WTC11 (cell line): ENCODE results near the gene ABCG4. TPM values are rescaled to one million over a fixed set of nuclear protein-coding genes. Genes with fewer than 3 reads are reported as not detected.

ENCODE experiments used
- ATAC-seq: fragments of 200-7000 bp; cut with Tn5 transposase; 2 replicates; pipeline ENCODE4 v1.10.0; 2021; ENCODE audit warnings: mild to moderate bottlenecking, moderate library complexity
- CTCF ChIA-PET: fragments of 300-600 bp; sonication (Branson Sonifier 250); formaldehyde crosslinking; loops from one replicate; lab custom pipeline; 2021; ENCODE audit warnings: antibody characterized with exemption; lab: Charles Lee
- POLR2A ChIA-PET: fragments of 350-600 bp; sonication (Branson Sonifier 250); formaldehyde crosslinking; loops from one replicate; lab custom pipeline; 2021; ENCODE audit warnings: antibody characterized with exemption; lab: Charles Lee
- DNase-seq: peaks from one replicate; pipeline ENCODE4 v3.0.0; 2021; ENCODE audit warnings: low spot score
- H3K27ac Mint-ChIP-seq: 2 replicates; pipeline ENCODE4 v1.8.0; 2021; ENCODE audit warnings: mixed read lengths
- H3K27me3 Mint-ChIP-seq: 2 replicates; pipeline ENCODE4 v1.8.0; 2021; ENCODE audit warnings: low read depth, mild to moderate bottlenecking, moderate library complexity, mixed read lengths
- H3K36me3 Mint-ChIP-seq: 2 replicates; pipeline ENCODE4 v1.8.0; 2021; ENCODE audit warnings: mixed read lengths
- H3K4me1 Mint-ChIP-seq: 2 replicates; pipeline ENCODE4 v1.8.0; 2022; ENCODE audit warnings: mixed read lengths
- H3K4me3 Mint-ChIP-seq: 2 replicates; pipeline ENCODE4 v1.8.0; 2021; ENCODE audit warnings: mild to moderate bottlenecking, moderate library complexity, mixed read lengths
- H3K9me3 Mint-ChIP-seq: 2 replicates; pipeline ENCODE4 v1.8.0; 2021; ENCODE audit warnings: mixed read lengths
- ATF2 ChIP-seq: sonication (generic); formaldehyde crosslinking; IDR thresholded peaks from 2 replicates; pipeline ENCODE4 v1.8.1; 2022; ENCODE audit warnings: low read depth, missing genetic modification reagents, borderline replicate concordance
- CTCF ChIP-seq: fragments of 200-600 bp; IDR thresholded peaks from 2 replicates; pipeline ENCODE4 v1.8.0; 2022; ENCODE audit warnings: antibody characterized with exemption
- E2F4 ChIP-seq: sonication (generic); formaldehyde crosslinking; IDR thresholded peaks from 2 replicates; pipeline ENCODE4 v1.8.1; 2022; ENCODE audit warnings: low read depth, mild to moderate bottlenecking, moderate library complexity, missing genetic modification reagents, borderline replicate concordance
- FOXK1 ChIP-seq: sonication (generic); formaldehyde crosslinking; IDR thresholded peaks from 2 replicates; pipeline ENCODE4 v1.8.0; 2022; ENCODE audit warnings: mild to moderate bottlenecking, moderate library complexity, missing genetic modification reagents
- GABPB1 ChIP-seq: sonication (generic); formaldehyde crosslinking; IDR thresholded peaks from 2 replicates; pipeline ENCODE4 v1.8.1; 2023; ENCODE audit warnings: mild to moderate bottlenecking, missing genetic modification reagents
- GRHL2 ChIP-seq: fragments of 250-450 bp; sonication (Bioruptor Pico); IDR thresholded peaks from 2 replicates; pipeline ENCODE4 v1.8.0; 2022; ENCODE audit warnings: mild to moderate bottlenecking, moderate library complexity; ENCODE audit not compliant: insufficient replicate concordance, severe bottlenecking
- GTF2I ChIP-seq: fragments of 250-450 bp; sonication (Bioruptor Pico); conservative IDR thresholded peaks from 2 replicates; pipeline ENCODE4 v1.4.0; 2021; ENCODE audit warnings: mild to moderate bottlenecking
- MXD4 ChIP-seq: fragments of 250-450 bp; sonication (Bioruptor Pico); IDR thresholded peaks from 2 replicates; pipeline ENCODE4 v1.8.0; 2021; ENCODE audit warnings: mild to moderate bottlenecking, moderate library complexity, borderline replicate concordance
- PRRX2 ChIP-seq: fragments of 250-450 bp; sonication (Bioruptor Pico); IDR thresholded peaks from 2 replicates; pipeline ENCODE4 v1.8.0; 2021; ENCODE audit warnings: mild to moderate bottlenecking
- RELA ChIP-seq: sonication (generic); formaldehyde crosslinking; IDR thresholded peaks from 2 replicates; pipeline ENCODE4 v1.8.1; 2022; ENCODE audit warnings: missing genetic modification reagents, mild to moderate bottlenecking, borderline replicate concordance
- RORB ChIP-seq: fragments of 250-450 bp; sonication (Bioruptor Pico); IDR thresholded peaks from 2 replicates; pipeline ENCODE4 v1.9.0; 2021; ENCODE audit warnings: mild to moderate bottlenecking
- SMAD3 ChIP-seq: sonication (generic); formaldehyde crosslinking; IDR thresholded peaks from 2 replicates; pipeline ENCODE4 v1.8.0; 2022; ENCODE audit warnings: missing genetic modification reagents, mild to moderate bottlenecking, borderline replicate concordance
- SMAD4 ChIP-seq: sonication (generic); formaldehyde crosslinking; IDR thresholded peaks from 2 replicates; pipeline ENCODE4 v1.8.0; 2022; ENCODE audit warnings: mild to moderate bottlenecking, missing genetic modification reagents
- STAT6 ChIP-seq: sonication (generic); formaldehyde crosslinking; conservative IDR thresholded peaks from 2 replicates; pipeline ENCODE4 v1.8.1; 2023; ENCODE audit warnings: mild to moderate bottlenecking, low read depth, missing genetic modification reagents, moderate library complexity
- TP53 ChIP-seq: sonication (generic); formaldehyde crosslinking; IDR thresholded peaks from 2 replicates; pipeline ENCODE4 v1.8.1; 2023; ENCODE audit warnings: mild to moderate bottlenecking, missing genetic modification reagents
- ZMAT4 ChIP-seq: fragments of 250-450 bp; sonication (Bioruptor Pico); IDR thresholded peaks from 2 replicates; pipeline ENCODE4 v1.9.0; 2021; ENCODE audit warnings: mild to moderate bottlenecking
- ZNF121 ChIP-seq: sonication (generic); formaldehyde crosslinking; IDR thresholded peaks from 2 replicates; pipeline ENCODE4 v1.8.0; 2023; ENCODE audit warnings: missing genetic modification reagents
- ZNF219 ChIP-seq: sonication (generic); formaldehyde crosslinking; IDR thresholded peaks from 2 replicates; pipeline ENCODE4 v1.8.0; 2023; ENCODE audit warnings: missing genetic modification reagents, mild to moderate bottlenecking, borderline replicate concordance
- ZNF232 ChIP-seq: sonication (generic); formaldehyde crosslinking; IDR thresholded peaks from 2 replicates; pipeline ENCODE4 v1.8.0; 2022; ENCODE audit warnings: mild to moderate bottlenecking, missing genetic modification reagents
- ZNF396 ChIP-seq: fragments of 250-450 bp; sonication (Bioruptor Pico); IDR thresholded peaks from 2 replicates; pipeline ENCODE4 v1.8.0; 2021; ENCODE audit warnings: mild to moderate bottlenecking, moderate library complexity, borderline replicate concordance
- total RNA-seq: library from RNA; stranded (reverse); gene quantifications from 3 replicates; pipeline ENCODE4 v1.2.3, GENCODE V29; 2021
- TF ChIP-seq, protein P1 (sequence below): sonication (generic); formaldehyde crosslinking; IDR thresholded peaks from 2 replicates; pipeline ENCODE4 v1.8.1; 2022; ENCODE audit warnings: mild to moderate bottlenecking, moderate library complexity, missing genetic modification reagents
- TF ChIP-seq, protein P2 (sequence below): sonication (generic); formaldehyde crosslinking; IDR thresholded peaks from 2 replicates; pipeline ENCODE4 v1.8.1; 2023; ENCODE audit warnings: mild to moderate bottlenecking, missing genetic modification reagents, moderate library complexity
- TF ChIP-seq, protein P3 (sequence below): sonication (generic); formaldehyde crosslinking; IDR thresholded peaks from 2 replicates; pipeline ENCODE4 v1.8.1; 2023; ENCODE audit warnings: mild to moderate bottlenecking, missing genetic modification reagents

The ABCG4 gene
- total RNA-seq, 1 experiment from 2014 or later = 4.4 TPM

GRCh38 chr11:119187123-119187892 is 38.5 kb downstream of the ABCG4 start:
- TF ChIP-seq RELA (CRISPR knock-in tag) (no peak), SMAD4 (no peak), ZNF396 (CRISPR knock-in tag) (no peak), ZNF121 (CRISPR knock-in tag) (no peak), GABPB1 (CRISPR knock-in tag) (no peak), ZNF219 (CRISPR knock-in tag) (no peak), ZNF232 (CRISPR knock-in tag) (no peak), TP53 (no peak), PRRX2 (CRISPR knock-in tag) (no peak), CTCF (no peak), ZMAT4 (CRISPR knock-in tag) (no peak), RORB (no peak), STAT6 (CRISPR knock-in tag) (no peak), FOXK1 (CRISPR knock-in tag) (no peak), SMAD3 (no peak)
- TF ChIP-seq, protein P1, sequence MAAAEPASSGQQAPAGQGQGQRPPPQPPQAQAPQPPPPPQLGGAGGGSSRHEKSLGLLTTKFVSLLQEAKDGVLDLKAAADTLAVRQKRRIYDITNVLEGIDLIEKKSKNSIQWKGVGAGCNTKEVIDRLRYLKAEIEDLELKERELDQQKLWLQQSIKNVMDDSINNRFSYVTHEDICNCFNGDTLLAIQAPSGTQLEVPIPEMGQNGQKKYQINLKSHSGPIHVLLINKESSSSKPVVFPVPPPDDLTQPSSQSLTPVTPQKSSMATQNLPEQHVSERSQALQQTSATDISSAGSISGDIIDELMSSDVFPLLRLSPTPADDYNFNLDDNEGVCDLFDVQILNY = no peak
- TF ChIP-seq, protein P2, sequence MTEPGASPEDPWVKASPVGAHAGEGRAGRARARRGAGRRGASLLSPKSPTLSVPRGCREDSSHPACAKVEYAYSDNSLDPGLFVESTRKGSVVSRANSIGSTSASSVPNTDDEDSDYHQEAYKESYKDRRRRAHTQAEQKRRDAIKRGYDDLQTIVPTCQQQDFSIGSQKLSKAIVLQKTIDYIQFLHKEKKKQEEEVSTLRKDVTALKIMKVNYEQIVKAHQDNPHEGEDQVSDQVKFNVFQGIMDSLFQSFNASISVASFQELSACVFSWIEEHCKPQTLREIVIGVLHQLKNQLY = no peak
- TF ChIP-seq, all 79 proteins: peak for 0
- H3K9me3 Mint-ChIP-seq = no peaks in the 10 kb centered on the region
- no peaks in the 10 kb centered on the region for H3K36me3 Mint-ChIP-seq
- no peaks in the 10 kb centered on the region; the same call in 1 of the 2 replicates for H3K27me3 Mint-ChIP-seq
- no peak overlapping the region for H3K27ac Mint-ChIP-seq
- H3K4me3 Mint-ChIP-seq = no peak overlapping the region
- no peaks in the 10 kb centered on the region for H3K4me1 Mint-ChIP-seq
- CTCF ChIA-PET = interaction anchor here (0.6 to 2.0 kb wide), 3 partner anchors 19 to 43 kb away, joined by 3 to 5 read pairs (median 4); partner anchors contain the start of genes CBL and NLRX1
- DNase-seq (no peak), ATAC-seq (no peak)
- POLR2A ChIA-PET = no interaction called here

DNA sequence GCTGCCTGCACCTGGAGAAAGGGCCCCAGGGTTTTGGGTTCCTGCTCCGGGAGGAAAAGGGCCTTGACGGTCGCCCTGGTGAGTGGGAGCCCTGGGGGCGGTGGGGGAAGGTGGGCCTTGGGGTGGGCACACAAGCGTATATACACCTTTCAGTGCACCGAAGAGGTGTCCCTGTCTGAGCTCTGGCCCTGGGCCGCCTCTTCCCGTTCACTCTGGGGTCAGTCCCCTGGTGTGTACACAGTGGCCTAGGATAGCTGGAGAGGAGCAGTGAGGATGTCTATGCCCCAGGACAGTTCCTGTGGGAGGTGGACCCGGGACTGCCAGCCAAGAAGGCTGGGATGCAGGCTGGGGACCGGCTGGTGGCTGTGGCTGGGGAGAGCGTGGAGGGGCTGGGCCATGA is 39.2 kb downstream of the ABCG4 start:
- Mint-ChIP-seq H3K36me3 (no peaks in the 10 kb centered on the region), H3K27me3 (no peaks in the 10 kb centered on the region; the same call in 1 of the 2 replicates), H3K4me3 (no peak overlapping the region), H3K27ac (no peak overlapping the region), H3K4me1 (no peaks in the 10 kb centered on the region), H3K9me3 (no peaks in the 10 kb centered on the region)
- DNase-seq (no peak), ATAC-seq (no peak)
- ChIA-PET POLR2A (no interaction called here), CTCF (interaction anchor here (0.6 to 2.0 kb wide), 2 partner anchors 18 to 43 kb away, joined by 3 to 4 read pairs; partner anchors contain the start of gene CBL)
- TF ChIP-seq E2F4 = no peak
- TF ChIP-seq GRHL2 (CRISPR knock-in tag) = no peak
- TF ChIP-seq, protein P3, sequence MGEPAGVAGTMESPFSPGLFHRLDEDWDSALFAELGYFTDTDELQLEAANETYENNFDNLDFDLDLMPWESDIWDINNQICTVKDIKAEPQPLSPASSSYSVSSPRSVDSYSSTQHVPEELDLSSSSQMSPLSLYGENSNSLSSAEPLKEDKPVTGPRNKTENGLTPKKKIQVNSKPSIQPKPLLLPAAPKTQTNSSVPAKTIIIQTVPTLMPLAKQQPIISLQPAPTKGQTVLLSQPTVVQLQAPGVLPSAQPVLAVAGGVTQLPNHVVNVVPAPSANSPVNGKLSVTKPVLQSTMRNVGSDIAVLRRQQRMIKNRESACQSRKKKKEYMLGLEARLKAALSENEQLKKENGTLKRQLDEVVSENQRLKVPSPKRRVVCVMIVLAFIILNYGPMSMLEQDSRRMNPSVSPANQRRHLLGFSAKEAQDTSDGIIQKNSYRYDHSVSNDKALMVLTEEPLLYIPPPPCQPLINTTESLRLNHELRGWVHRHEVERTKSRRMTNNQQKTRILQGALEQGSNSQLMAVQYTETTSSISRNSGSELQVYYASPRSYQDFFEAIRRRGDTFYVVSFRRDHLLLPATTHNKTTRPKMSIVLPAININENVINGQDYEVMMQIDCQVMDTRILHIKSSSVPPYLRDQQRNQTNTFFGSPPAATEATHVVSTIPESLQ (CRISPR knock-in tag) = no peak
- TF ChIP-seq MXD4 (CRISPR knock-in tag) = no peak
- no peak for TF ChIP-seq ATF2 (CRISPR knock-in tag)
- TF ChIP-seq RELA (CRISPR knock-in tag) = no peak
- no peak for TF ChIP-seq FOXK1 (CRISPR knock-in tag)
- TF ChIP-seq GTF2I (CRISPR knock-in tag) = no peak
